Measurements from ENCODE around the gene TOMM70.

DNA sequence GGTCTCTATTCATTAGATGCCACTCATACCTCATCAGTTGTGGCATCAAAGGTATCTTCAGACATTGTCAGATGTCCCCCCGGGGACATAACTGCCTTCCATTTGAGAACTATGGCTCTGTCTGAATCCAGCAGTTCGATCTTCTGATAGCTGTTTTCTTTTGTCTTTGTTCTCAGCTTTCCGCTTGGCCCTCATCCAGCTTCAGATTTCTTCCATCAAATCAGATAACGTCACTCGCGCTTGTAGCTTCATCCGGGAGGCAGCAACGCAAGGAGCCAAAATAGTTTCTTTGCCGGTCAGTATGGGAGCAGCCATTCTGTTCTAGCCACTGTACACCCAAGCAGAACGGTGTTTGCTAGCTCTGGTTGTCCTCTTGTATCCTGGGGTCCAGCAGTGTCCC is 62.0 kb downstream of the TOMM70 start:
- TF ChIP-seq, protein P1, sequence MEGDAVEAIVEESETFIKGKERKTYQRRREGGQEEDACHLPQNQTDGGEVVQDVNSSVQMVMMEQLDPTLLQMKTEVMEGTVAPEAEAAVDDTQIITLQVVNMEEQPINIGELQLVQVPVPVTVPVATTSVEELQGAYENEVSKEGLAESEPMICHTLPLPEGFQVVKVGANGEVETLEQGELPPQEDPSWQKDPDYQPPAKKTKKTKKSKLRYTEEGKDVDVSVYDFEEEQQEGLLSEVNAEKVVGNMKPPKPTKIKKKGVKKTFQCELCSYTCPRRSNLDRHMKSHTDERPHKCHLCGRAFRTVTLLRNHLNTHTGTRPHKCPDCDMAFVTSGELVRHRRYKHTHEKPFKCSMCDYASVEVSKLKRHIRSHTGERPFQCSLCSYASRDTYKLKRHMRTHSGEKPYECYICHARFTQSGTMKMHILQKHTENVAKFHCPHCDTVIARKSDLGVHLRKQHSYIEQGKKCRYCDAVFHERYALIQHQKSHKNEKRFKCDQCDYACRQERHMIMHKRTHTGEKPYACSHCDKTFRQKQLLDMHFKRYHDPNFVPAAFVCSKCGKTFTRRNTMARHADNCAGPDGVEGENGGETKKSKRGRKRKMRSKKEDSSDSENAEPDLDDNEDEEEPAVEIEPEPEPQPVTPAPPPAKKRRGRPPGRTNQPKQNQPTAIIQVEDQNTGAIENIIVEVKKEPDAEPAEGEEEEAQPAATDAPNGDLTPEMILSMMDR (optimal IDR thresholded peaks at IDR 0.05 in 1 of 3, IDR thresholded peaks at IDR 0.05 in 1 of 3, conservative IDR thresholded peaks at IDR 0.05 in 1 of 3; ENCODE audit: extremely low read depth in 1 of 3, insufficient read depth in 2 of 3, low read length in 3 of 3), result no peak
- no peak for TF ChIP-seq EZH2 (IDR thresholded peaks at IDR 0.05; ENCODE audit: low read length)
